IMR-90 (cell line): ENCODE measurements around the gene AKAP6.
A peak's percentile ranks its signal among the peaks of the same experiment; 100 is the strongest.

ENCODE experiments used
- BHLHE40 ChIP-seq: fragments of 150-350 bp; IDR thresholded peaks from 2 replicates; pipeline ENCODE4 v1.6.1; 2016; ENCODE audit warnings: mild to moderate bottlenecking, low read depth, low read length
- CEBPB ChIP-seq: IDR thresholded peaks from 2 replicates; pipeline ENCODE4 v1.6.1; 2012; ENCODE audit warnings: low read depth, low read length, improper control_type of control experiment
- CHD1 ChIP-seq: IDR thresholded peaks from 2 replicates; pipeline ENCODE4 v1.6.1; 2012; ENCODE audit warnings: low read depth, low read length, improper control_type of control experiment
- FOS ChIP-seq: fragments of 150-350 bp; IDR thresholded peaks from 2 replicates; pipeline ENCODE4 v1.6.1; 2016; ENCODE audit warnings: low read depth, low read length
- MAFK ChIP-seq: IDR thresholded peaks from 2 replicates; pipeline ENCODE4 v1.6.1; 2012; ENCODE audit warnings: low read depth, low read length, improper control_type of control experiment
- MXI1 ChIP-seq: IDR thresholded peaks from 2 replicates; pipeline ENCODE4 v1.6.1; 2012; ENCODE audit warnings: low read depth, mild to moderate bottlenecking, low read length, moderate library complexity, borderline replicate concordance
- POLR2A ChIP-seq: IDR thresholded peaks from 2 replicates; pipeline ENCODE4 v1.6.1; 2012; ENCODE audit warnings: mild to moderate bottlenecking, low read depth, low read length
- RAD21 ChIP-seq: IDR thresholded peaks from 2 replicates; pipeline ENCODE4 v1.6.1; 2012; ENCODE audit warnings: low read length, improper control_type of control experiment
- RCOR1 ChIP-seq: IDR thresholded peaks from 2 replicates; pipeline ENCODE4 v1.6.1; 2012; ENCODE audit warnings: mild to moderate bottlenecking, low read length, improper control_type of control experiment; ENCODE audit not compliant: insufficient replicate concordance
- RFX5 ChIP-seq: IDR thresholded peaks from 2 replicates; pipeline ENCODE4 v1.8.0; 2012; ENCODE audit warnings: low read depth, mild to moderate bottlenecking, low read length, moderate library complexity
- SMC3 ChIP-seq: fragments of 150-350 bp; IDR thresholded peaks from 2 replicates; pipeline ENCODE4 v1.6.1; 2016; ENCODE audit warnings: low read depth, mild to moderate bottlenecking, antibody characterized with exemption, low read length, moderate library complexity
- TF ChIP-seq, protein P1 (sequence below): conservative IDR thresholded peaks from 2 replicates; pipeline ENCODE4 v1.5.1; 2012; ENCODE audit warnings: mild to moderate bottlenecking, low read depth, low read length, improper control_type of control experiment
- TF ChIP-seq, protein P2 (sequence below): fragments of 150-350 bp; IDR thresholded peaks from 2 replicates; pipeline ENCODE4 v1.6.1; 2017; ENCODE audit warnings: mild to moderate bottlenecking, antibody characterized with exemption, low read length, low read depth

GRCh38 chr14:32480337-32480736 is 151.2 kb downstream of the AKAP6 start:
- no peak for TF ChIP-seq SMC3
- TF ChIP-seq, protein P1, sequence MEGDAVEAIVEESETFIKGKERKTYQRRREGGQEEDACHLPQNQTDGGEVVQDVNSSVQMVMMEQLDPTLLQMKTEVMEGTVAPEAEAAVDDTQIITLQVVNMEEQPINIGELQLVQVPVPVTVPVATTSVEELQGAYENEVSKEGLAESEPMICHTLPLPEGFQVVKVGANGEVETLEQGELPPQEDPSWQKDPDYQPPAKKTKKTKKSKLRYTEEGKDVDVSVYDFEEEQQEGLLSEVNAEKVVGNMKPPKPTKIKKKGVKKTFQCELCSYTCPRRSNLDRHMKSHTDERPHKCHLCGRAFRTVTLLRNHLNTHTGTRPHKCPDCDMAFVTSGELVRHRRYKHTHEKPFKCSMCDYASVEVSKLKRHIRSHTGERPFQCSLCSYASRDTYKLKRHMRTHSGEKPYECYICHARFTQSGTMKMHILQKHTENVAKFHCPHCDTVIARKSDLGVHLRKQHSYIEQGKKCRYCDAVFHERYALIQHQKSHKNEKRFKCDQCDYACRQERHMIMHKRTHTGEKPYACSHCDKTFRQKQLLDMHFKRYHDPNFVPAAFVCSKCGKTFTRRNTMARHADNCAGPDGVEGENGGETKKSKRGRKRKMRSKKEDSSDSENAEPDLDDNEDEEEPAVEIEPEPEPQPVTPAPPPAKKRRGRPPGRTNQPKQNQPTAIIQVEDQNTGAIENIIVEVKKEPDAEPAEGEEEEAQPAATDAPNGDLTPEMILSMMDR, result no peak
- TF ChIP-seq MXI1, result no peak
- TF ChIP-seq RFX5, result no peak
- no peak for TF ChIP-seq POLR2A
- TF ChIP-seq, protein P2, sequence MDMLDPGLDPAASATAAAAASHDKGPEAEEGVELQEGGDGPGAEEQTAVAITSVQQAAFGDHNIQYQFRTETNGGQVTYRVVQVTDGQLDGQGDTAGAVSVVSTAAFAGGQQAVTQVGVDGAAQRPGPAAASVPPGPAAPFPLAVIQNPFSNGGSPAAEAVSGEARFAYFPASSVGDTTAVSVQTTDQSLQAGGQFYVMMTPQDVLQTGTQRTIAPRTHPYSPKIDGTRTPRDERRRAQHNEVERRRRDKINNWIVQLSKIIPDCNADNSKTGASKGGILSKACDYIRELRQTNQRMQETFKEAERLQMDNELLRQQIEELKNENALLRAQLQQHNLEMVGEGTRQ, result no peak
- no peak for TF ChIP-seq CHD1
- TF ChIP-seq MAFK, result no peak
- no peak for TF ChIP-seq CEBPB
- TF ChIP-seq BHLHE40, result no peak
- TF ChIP-seq RAD21, result no peak
- TF ChIP-seq RCOR1, result no peak
- TF ChIP-seq FOS, result peak; percentile 58
